Heart left ventricle (tissue), 13 donors: ENCODE data around the gene ERMARD.

Experiments used
- CTCF ChIP-seq, 12 donors: fragments of 200-600 bp; sonication (generic) in 4 of 12; IDR thresholded peaks; one replicate each; pipeline versions ENCODE4 v1.5.0 to v1.8.0; 2018 to 2022; ENCODE audit warnings: antibody characterized with exemption in 12 of 12, mild to moderate bottlenecking in 5 of 12
- POLR2A ChIP-seq, 2 donors: fragments of 450-650 bp; IDR thresholded peaks; one replicate each; pipeline ENCODE4 v1.6.1; 2017; ENCODE audit warnings: antibody characterized with exemption in 2 of 2, mild to moderate bottlenecking in 2 of 2, moderate library complexity in 2 of 2
- donor health status: ischemic (EF 13 %, LVEDD 7.1; RV severe dilation, severe dysfunction).
- donor health status: DM: no; HTN: yes; CAD: no.
- donor health status: DM: no; HTN: no; CAD: no.
- donor health status: ischemic (EF 25% LVEDD 6.9; RV normal size, moderate dysfunction).
- donor health status: ischemic (EF 25% LVEDD 5.7; RV mildly dilated, moderate dysfunction).
- donor health status: ischemic (EF 35%, LVEDD 5.7; RV mildly dilated, moderate dysfunction).
- donor health status: nonischemic (EF 11% LVEDD 7.7; RV severe dilation, severe dysfunction).
- donor health status: DM: yes; HTN: yes; CAD: no.
- donor health status: PGD.
- donor health status: ischemic (EF 29% LVEDD 5.4; RV normal size, mild dysfunction).
- donor health status: nonischemic (EF 23%, LVEDD 6.1; RV moderate dilation, normal function).

- TF ChIP-seq CTCF (IDR thresholded peaks at IDR 0.05) (no peak), POLR2A (IDR thresholded peaks at IDR 0.05) (no peak)
Observed at GRCh38 chr6:169766232-169766631, 14.8 kb downstream of the ERMARD start.
